GM12878 (cell line): ENCODE measurements around the gene SEPHS2. TPM values are rescaled to one million over a fixed set of nuclear protein-coding genes. Genes with fewer than 3 reads are reported as not detected.

Experiments used
- BCL11A ChIP-seq: IDR thresholded peaks from 2 replicates; pipeline ENCODE4 v1.6.1; 2011; ENCODE audit warnings: low read depth, low read length
- CBX3 ChIP-seq: fragments of 200-600 bp; sonication (generic); IDR thresholded peaks from 2 replicates; pipeline ENCODE4 v1.6.1; 2016; ENCODE audit warnings: low read depth, borderline replicate concordance
- CHD4 ChIP-seq: fragments of 200-600 bp; sonication (generic); IDR thresholded peaks from 2 replicates; pipeline ENCODE4 v1.6.1; 2016; ENCODE audit warnings: mild to moderate bottlenecking
- FOS ChIP-seq: IDR thresholded peaks from 3 replicates; pipeline ENCODE4 v1.6.1; 2011; ENCODE audit warnings: borderline replicate concordance; ENCODE audit not compliant: insufficient read length; ENCODE audit errors: extremely low read depth
- GATAD2B ChIP-seq: fragments of 450-650 bp; conservative IDR thresholded peaks from 2 replicates; pipeline ENCODE4 v1.6.1; 2017; ENCODE audit warnings: low read depth, mild to moderate bottlenecking, moderate library complexity
- HDGF ChIP-seq: fragments of 450-650 bp; IDR thresholded peaks from 2 replicates; pipeline ENCODE4 v1.6.1; 2016; ENCODE audit warnings: antibody characterized with exemption
- IKZF1 ChIP-seq: fragments of 450-650 bp; conservative IDR thresholded peaks from 2 replicates; pipeline ENCODE4 v1.6.1; 2017; ENCODE audit warnings: antibody characterized with exemption, mild to moderate bottlenecking
- NFYB ChIP-seq: IDR thresholded peaks from 2 replicates; pipeline ENCODE4 v1.6.1; 2011; ENCODE audit warnings: low read depth, mild to moderate bottlenecking, low read length, improper control_type of control experiment, moderate library complexity; ENCODE audit not compliant: insufficient read depth
- POLR2AphosphoS5 ChIP-seq: IDR thresholded peaks from 2 replicates; pipeline ENCODE4 v1.6.1; 2011; ENCODE audit warnings: mild to moderate bottlenecking, low read length, inconsistent platforms
- RAD51 ChIP-seq: fragments of 450-650 bp; IDR thresholded peaks from 2 replicates; pipeline ENCODE4 v1.6.1; 2016; ENCODE audit warnings: moderate library complexity, mild to moderate bottlenecking, inconsistent platforms
- RBBP5 ChIP-seq: fragments of 200-600 bp; sonication (generic); conservative IDR thresholded peaks from 2 replicates; pipeline ENCODE4 v1.6.1; 2016
- SMAD5 ChIP-seq: IDR thresholded peaks from 2 replicates; pipeline ENCODE4 v1.6.1; 2016; ENCODE audit warnings: antibody characterized with exemption, low read depth
- SMARCA5 ChIP-seq: fragments of 450-650 bp; IDR thresholded peaks from 2 replicates; pipeline ENCODE4 v1.6.1; 2017; ENCODE audit warnings: mild to moderate bottlenecking
- SP1 ChIP-seq: IDR thresholded peaks from one replicate; pipeline ENCODE4 v1.6.1; 2011; ENCODE audit warnings: low read depth, low read length
- SPI1 ChIP-seq: IDR thresholded peaks from 2 replicates; pipeline ENCODE4 v1.6.1; 2011; ENCODE audit warnings: low read depth, mild to moderate bottlenecking, low read length, moderate library complexity, borderline replicate concordance; ENCODE audit not compliant: insufficient read depth
- STAT1 ChIP-seq: fragments of 450-650 bp; conservative IDR thresholded peaks from 2 replicates; pipeline ENCODE4 v1.6.1; 2014; ENCODE audit warnings: antibody characterized with exemption, mild to moderate bottlenecking
- TARDBP ChIP-seq: IDR thresholded peaks from 2 replicates; pipeline ENCODE4 v1.6.1; 2016; ENCODE audit warnings: borderline replicate concordance
- TCF3 ChIP-seq: IDR thresholded peaks from 2 replicates; pipeline ENCODE4 v1.6.1; 2012; ENCODE audit warnings: low read depth, mild to moderate bottlenecking, low read length, borderline replicate concordance; ENCODE audit not compliant: insufficient read depth
- YY1 ChIP-seq: IDR thresholded peaks from 2 replicates; pipeline ENCODE4 v1.6.1; 2011; ENCODE audit warnings: low read depth, mild to moderate bottlenecking, low read length
- polyA plus RNA-seq, 11 experiments: library from polyadenylated mRNA; depleted of rRNA in 4 of 11; unstranded in 6 of 11; stranded (reverse) in 5 of 11; fragments of >200 nt; fragmentation: Nextera tagmentation in 4 of 11; fragmentation: Illumina TruSeq in 1 of 11; extraction: Ambion mirVana in 4 of 11; extraction: Trizol in 1 of 11; gene quantifications; 1 replicate in 1 of 11; 2 replicates in 10 of 11; pipeline versions ENCODE4 v1.2.1 to v1.2.3, GENCODE V29; 2011 to 2016; ENCODE audit warnings: inconsistent platforms in 2 of 11, missing spikeins in 2 of 11, low read depth in 1 of 11
- total RNA-seq, 4 experiments: library from RNA; depleted of rRNA in 3 of 4; stranded (reverse); fragments of >200 nt in 3 of 4; fragmentation: Illumina TruSeq in 1 of 4; extraction: Trizol in 1 of 4; gene quantifications; 2 replicates each; pipeline versions ENCODE4 v1.2.1 to v1.2.3, GENCODE V29; 2013 to 2021
- TF ChIP-seq, protein P1 (sequence below): fragments of 150-350 bp; IDR thresholded peaks from 2 replicates; pipeline ENCODE4 v1.6.1; 2014; ENCODE audit warnings: mild to moderate bottlenecking, low read depth, low read length
- TF ChIP-seq, protein P2 (sequence below): fragments of 150-350 bp; IDR thresholded peaks from 2 replicates; pipeline ENCODE4 v1.6.1; 2016; ENCODE audit warnings: low read depth, low read length
- TF ChIP-seq, protein P3 (sequence below): IDR thresholded peaks from 2 replicates; pipeline ENCODE4 v1.6.1; 2011; ENCODE audit warnings: low read depth, mild to moderate bottlenecking, low read length, moderate library complexity, borderline replicate concordance; ENCODE audit errors: extremely low read depth
- TF ChIP-seq, protein P4 (sequence below): IDR thresholded peaks from 2 replicates; pipeline ENCODE4 v1.6.1; 2011; ENCODE audit warnings: low read depth, low read length, improper control_type of control experiment, borderline replicate concordance
- TF ChIP-seq, protein P5 (sequence below): IDR thresholded peaks from 2 replicates; pipeline ENCODE4 v1.6.1; 2012; ENCODE audit warnings: low read depth, low read length, improper control_type of control experiment

SEPHS2 gene
- total and polyA plus RNA-seq, 10 of the 15 experiments (the other 5 are each of a cell fraction or from before 2014, with no cell fraction given): 21.6 to 99.8 (median 72.9) TPM

DNA sequence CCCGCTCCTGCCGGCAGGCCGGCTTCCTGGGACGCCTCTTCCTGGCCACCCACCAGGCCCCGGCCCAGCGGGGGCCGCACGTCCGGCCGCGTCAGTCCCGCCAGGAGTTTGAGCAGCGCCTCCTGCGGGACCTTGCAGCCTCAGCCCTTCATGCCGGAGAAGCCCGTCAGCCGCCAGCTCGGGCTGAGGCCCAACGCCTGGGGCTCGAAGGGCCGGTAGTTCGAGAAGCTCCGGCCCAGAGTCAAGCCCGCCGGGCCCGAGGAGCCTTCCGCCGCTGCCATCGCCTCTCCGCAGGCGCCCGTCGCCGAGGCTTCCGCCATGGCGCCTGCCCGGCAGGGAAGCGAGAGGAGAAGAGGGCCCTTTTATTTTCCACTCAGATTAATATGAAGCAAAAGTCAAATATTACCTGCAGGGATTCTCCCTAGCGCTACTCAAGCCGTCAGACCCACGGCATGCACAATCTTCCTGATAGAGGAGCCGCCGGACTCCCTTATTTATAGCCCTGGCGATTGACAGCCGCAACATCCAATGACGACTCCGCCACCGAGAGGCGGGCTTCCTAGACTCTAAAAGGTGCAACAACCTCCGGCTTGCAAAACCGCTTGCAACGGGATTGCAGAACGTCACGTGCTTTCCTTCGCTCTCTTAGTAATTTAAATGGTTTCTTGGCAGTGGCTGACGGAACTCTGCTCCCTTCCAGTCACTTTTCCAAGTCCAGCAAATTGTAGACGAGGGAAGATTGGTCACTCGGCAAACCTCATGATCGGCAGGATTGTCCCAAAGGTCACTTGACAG, at the start of gene SEPHS2 (continued):
- TF ChIP-seq STAT1 (peak; percentile 68; the same call in 1 of the 2 replicates), RBBP5 (no peak), SMARCA5 (peak; percentile 75; the same call in 1 of the 2 replicates), SP1 (peak; percentile 95), SPI1 (no peak), YY1 (peak; percentile 51; the same call in 1 of the 2 replicates), CBX3 (no peak), NFYB (peak; percentile 95), RAD51 (peak; percentile 95), TCF3 (peak; percentile 30; the same call in 1 of the 2 replicates), BCL11A (no peak), FOS (peak; percentile 38), SMAD5 (peak; percentile 96), TARDBP (no peak), POLR2AphosphoS5 (peak; percentile 98), IKZF1 (peak; percentile 69), GATAD2B (0 out of 2 replicates have a peak, but pooled peaks have one; percentile 44), HDGF (0 out of 2 replicates have a peak, but pooled peaks have one; percentile 27), CHD4 (no peak)
- TF ChIP-seq, protein P1, sequence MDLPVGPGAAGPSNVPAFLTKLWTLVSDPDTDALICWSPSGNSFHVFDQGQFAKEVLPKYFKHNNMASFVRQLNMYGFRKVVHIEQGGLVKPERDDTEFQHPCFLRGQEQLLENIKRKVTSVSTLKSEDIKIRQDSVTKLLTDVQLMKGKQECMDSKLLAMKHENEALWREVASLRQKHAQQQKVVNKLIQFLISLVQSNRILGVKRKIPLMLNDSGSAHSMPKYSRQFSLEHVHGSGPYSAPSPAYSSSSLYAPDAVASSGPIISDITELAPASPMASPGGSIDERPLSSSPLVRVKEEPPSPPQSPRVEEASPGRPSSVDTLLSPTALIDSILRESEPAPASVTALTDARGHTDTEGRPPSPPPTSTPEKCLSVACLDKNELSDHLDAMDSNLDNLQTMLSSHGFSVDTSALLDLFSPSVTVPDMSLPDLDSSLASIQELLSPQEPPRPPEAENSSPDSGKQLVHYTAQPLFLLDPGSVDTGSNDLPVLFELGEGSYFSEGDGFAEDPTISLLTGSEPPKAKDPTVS: 0 out of 2 replicates have a peak, but pooled peaks have one; percentile 5
- TF ChIP-seq, protein P2, sequence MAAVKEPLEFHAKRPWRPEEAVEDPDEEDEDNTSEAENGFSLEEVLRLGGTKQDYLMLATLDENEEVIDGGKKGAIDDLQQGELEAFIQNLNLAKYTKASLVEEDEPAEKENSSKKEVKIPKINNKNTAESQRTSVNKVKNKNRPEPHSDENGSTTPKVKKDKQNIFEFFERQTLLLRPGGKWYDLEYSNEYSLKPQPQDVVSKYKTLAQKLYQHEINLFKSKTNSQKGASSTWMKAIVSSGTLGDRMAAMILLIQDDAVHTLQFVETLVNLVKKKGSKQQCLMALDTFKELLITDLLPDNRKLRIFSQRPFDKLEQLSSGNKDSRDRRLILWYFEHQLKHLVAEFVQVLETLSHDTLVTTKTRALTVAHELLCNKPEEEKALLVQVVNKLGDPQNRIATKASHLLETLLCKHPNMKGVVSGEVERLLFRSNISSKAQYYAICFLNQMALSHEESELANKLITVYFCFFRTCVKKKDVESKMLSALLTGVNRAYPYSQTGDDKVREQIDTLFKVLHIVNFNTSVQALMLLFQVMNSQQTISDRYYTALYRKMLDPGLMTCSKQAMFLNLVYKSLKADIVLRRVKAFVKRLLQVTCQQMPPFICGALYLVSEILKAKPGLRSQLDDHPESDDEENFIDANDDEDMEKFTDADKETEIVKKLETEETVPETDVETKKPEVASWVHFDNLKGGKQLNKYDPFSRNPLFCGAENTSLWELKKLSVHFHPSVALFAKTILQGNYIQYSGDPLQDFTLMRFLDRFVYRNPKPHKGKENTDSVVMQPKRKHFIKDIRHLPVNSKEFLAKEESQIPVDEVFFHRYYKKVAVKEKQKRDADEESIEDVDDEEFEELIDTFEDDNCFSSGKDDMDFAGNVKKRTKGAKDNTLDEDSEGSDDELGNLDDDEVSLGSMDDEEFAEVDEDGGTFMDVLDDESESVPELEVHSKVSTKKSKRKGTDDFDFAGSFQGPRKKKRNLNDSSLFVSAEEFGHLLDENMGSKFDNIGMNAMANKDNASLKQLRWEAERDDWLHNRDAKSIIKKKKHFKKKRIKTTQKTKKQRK: 0 out of 2 replicates have a peak, but pooled peaks have one; percentile 15
- TF ChIP-seq, protein P3, sequence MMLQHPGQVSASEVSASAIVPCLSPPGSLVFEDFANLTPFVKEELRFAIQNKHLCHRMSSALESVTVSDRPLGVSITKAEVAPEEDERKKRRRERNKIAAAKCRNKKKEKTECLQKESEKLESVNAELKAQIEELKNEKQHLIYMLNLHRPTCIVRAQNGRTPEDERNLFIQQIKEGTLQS: no peak
- TF ChIP-seq, protein P4, sequence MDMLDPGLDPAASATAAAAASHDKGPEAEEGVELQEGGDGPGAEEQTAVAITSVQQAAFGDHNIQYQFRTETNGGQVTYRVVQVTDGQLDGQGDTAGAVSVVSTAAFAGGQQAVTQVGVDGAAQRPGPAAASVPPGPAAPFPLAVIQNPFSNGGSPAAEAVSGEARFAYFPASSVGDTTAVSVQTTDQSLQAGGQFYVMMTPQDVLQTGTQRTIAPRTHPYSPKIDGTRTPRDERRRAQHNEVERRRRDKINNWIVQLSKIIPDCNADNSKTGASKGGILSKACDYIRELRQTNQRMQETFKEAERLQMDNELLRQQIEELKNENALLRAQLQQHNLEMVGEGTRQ: no peak; the same call in 1 of the 2 replicates
- TF ChIP-seq, protein P5, sequence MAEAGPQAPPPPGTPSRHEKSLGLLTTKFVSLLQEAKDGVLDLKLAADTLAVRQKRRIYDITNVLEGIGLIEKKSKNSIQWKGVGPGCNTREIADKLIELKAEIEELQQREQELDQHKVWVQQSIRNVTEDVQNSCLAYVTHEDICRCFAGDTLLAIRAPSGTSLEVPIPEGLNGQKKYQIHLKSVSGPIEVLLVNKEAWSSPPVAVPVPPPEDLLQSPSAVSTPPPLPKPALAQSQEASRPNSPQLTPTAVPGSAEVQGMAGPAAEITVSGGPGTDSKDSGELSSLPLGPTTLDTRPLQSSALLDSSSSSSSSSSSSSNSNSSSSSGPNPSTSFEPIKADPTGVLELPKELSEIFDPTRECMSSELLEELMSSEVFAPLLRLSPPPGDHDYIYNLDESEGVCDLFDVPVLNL: no peak
